GM21717 (cell line): ENCODE results near the gene RPS6KB1.
"Not testable (repeated sequence)": the region's sequence is repeated elsewhere in the genome, so short reads cannot be mapped to it uniquely, and the experiment has no call there.

Experiments used
- ATAC-seq: cut with Tn5 transposase; IDR thresholded peaks from one replicate; pipeline ENCODE4 v1.9.1; 2021; ENCODE audit warnings: mild to moderate bottlenecking, moderate library complexity; ENCODE audit not compliant: unreplicated experiment

The RPS6KB1 gene

DNA sequence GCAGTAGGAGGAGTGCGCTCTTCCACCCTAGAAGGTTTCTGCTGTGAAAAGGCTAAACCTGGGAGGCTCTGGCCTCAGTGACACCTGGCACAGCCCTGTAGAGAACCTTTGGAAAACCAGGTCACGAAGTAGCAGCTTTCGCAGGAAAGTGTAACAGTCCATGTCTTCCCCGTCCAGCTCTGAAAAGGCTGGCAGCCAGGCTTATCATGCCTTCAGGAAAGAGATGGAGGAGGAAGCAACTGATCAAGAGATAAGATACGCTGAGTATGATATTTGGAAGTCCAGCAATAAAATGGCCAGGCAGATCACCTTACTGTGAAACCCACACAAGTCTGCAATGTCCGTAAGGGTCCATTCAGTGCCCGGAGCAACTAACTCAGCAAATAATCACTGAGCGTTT is 22.4 kb upstream of the RPS6KB1 start:
- no peak for ATAC-seq

DNA sequence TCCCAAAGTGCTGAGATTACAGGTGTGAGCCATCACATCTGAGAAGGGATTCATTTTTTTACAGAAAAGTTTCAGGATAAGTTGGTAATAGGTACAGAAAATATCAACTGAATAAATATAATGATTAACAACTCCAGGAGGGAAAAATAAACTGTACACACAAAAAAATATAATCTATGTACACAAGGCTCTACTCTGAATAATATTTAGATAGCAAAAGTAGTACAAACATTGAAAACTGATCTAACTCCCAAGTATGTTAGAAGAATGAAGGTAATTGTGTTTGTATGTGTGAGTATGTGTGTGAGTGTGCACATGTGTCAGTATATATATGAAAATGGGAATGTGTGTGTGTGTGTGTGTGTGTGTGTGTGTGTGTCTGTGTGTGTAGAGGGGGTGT is 20.6 kb upstream of the RPS6KB1 start:
- ATAC-seq = no peak

- ATAC-seq = not testable (repeated sequence)
Measured at GRCh38 chr17:59873414-59873813, 19.5 kb upstream of the RPS6KB1 start.

DNA sequence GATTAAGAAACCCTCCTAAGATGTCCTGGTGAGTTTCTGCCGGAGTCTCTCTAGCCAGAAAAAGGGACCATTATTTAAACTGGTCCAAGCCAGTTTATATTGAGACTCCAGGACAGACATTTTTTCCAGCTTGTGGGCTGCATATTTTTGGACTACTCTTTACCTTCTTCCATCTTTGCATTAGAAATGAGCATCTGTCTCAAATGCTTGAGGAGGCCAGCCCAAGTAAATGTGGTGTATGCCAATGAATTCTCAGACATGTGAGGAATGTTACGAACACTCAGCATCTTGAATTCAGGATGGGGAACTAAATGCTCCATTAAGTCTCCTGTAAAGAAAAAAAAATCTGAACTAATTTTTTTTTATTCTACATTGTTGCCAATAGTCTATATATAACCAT is 18.5 kb upstream of the RPS6KB1 start:
- no peak for ATAC-seq

DNA sequence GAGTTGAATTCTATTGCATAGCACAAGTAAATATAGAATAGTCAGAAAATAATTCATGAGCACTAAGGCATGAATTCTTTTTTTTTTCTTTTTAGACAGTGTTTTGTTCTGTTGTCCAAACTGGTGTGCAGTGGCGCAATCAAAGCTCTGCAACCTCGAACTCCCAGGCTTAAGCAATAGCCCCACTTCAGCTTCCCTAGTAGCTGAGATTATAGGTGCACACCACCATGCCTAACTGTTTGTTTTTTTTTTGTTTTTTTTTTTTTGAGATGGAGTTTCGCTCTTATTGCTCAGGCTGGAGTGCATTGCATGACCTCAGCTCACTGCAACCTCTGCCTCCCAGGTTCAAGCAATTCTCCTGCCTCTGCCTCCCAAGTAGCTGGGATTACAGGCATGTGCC is 16.8 kb upstream of the RPS6KB1 start:
- ATAC-seq = no peak

- no peak for ATAC-seq
Measured at GRCh38 chr17:59877965-59878364, 15.0 kb upstream of the RPS6KB1 start.

DNA sequence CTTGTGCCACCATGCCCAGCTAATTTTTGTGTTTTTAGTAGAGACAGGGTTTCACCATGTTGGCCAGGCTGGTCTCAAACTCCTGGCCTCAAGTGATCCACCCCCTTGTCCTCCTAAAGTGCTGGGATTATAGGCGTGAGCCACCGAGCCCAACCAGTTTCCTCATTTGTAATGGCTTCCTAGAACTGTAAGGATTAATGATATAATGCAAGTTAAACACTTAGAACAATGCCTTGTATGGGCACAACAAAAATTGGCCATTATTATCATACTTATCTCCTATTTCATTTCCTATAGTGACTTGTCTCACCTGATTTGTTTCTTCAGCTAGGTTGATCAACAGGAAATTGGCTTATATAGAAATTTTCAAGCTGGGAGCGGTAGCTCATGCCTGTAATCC is 14.3 kb upstream of the RPS6KB1 start:
- ATAC-seq = no peak

- ATAC-seq = no peak
Measured at GRCh38 chr17:59884861-59885260, 8.1 kb upstream of the RPS6KB1 start.

- ATAC-seq = no peak
Measured at GRCh38 chr17:59888145-59888750, 4.7 kb upstream of the RPS6KB1 start.

DNA sequence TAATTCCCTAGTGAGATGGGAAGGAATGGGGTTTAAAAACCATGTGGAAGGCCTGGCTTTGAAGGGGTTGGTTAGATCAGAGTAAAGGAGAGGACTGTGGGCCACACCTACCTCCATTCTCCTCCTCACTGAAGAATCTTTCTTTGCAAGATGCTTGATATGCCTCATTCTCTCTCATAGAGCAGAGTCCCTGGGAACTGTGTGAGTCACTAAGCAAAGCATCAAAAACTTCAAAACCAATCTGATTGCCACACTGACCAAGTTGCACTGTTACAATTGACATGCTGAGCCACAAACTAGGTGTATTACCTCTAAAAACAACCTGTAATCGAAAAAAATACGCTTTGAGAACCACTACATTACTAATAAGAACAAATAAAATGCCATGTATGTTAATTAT is 2.2 kb upstream of the RPS6KB1 start:
- ATAC-seq = no peak

DNA sequence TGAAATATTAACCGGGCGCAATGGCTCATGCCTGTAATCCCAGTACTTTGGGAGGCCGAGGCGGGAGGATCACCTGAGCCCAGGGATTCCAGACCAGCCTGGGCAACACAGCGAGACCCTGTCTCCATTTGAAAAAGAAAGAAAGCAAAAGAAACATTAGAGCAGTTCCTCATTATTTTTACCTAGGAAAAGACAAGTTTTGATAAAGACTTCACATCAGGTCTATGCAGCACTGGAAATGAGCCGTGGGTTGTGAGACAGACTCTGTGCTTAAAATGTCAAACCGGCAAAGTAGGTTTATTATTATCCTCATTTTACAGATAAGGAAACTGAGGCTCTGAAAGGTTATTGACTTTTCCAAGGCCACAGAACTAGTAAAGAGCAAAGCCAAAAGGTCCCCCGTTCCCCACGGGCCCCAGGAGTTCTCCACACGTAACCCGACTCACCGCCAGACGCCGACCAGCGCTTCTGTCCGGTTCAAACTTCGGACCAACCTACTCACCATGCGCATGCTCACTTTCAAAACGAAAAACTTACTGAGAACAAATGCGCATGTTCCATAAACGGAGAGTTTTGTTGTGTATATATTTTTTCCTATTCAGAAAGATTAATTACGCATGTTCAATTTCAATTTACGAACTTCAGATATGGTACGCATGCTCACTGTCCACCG is 534 bp upstream of the RPS6KB1 start:
- peak; percentile 48 for ATAC-seq

DNA sequence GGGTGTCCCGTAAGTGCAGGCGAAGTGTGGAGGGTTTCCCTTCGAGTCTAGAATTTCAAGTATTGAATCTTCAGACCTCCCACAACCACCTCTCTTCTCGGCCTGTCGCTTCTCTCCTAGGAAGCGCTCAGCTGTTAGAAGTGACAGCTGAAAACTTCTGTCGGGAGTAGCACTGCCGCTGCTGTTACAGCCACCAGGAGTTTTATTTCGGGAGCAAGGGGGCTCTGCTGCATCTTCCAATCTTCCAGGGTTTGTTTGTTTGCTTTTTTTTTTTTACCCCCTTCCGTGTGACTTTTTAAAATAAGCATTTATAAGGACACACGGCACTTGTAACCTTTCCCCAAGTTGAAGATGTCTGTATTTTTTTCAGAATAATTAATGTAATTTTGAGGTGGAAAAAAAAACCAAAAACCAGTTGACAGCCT is 767 bp downstream of the RPS6KB1 start:
- ATAC-seq = no peak

DNA sequence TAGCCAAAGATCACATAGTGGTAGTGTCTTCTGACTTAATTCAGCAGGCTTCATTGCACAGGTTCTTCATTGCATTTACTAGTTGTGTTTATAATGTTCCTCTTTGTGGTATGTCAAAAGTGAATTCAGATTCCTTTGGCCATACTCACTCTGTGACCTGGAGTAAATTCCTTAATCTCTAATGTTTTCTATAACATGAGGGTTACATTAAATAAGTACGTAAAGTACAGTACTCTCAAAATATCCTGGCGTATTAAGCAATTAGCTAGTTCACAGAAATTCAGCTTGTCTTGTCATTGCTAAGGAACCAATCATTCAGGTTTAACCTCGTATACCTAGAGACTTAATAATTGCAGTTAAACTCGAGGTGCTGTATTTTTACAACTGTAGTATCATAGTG is 4.2 kb downstream of the RPS6KB1 start:
- no peak for ATAC-seq

- ATAC-seq = no peak
Measured at GRCh38 chr17:59899099-59899498, 6.2 kb downstream of the RPS6KB1 start.

- no peak for ATAC-seq
Measured at GRCh38 chr17:59901604-59902003, 8.7 kb downstream of the RPS6KB1 start.

GRCh38 chr17:59903455-59903854 is 10.5 kb downstream of the RPS6KB1 start:
- no peak for ATAC-seq

DNA sequence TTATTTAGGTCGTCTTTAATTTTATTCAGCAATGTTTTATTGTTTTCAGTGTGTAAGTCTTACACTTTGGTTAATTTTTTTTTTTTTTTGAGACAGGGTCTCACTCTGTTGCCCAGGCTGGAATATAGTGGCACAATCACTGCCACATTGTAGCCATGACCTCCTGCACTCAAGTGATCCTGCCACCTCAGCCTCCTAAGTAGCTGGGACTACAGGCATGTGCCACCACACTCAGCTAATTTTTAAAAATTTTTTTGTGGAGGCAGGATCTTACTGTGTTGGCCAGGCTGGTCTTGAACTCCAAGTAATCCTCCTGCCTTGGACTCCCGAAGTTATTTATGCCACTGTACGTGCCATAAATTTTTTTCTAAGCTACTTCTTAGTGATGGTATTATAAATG is 14.5 kb downstream of the RPS6KB1 start:
- no peak for ATAC-seq

DNA sequence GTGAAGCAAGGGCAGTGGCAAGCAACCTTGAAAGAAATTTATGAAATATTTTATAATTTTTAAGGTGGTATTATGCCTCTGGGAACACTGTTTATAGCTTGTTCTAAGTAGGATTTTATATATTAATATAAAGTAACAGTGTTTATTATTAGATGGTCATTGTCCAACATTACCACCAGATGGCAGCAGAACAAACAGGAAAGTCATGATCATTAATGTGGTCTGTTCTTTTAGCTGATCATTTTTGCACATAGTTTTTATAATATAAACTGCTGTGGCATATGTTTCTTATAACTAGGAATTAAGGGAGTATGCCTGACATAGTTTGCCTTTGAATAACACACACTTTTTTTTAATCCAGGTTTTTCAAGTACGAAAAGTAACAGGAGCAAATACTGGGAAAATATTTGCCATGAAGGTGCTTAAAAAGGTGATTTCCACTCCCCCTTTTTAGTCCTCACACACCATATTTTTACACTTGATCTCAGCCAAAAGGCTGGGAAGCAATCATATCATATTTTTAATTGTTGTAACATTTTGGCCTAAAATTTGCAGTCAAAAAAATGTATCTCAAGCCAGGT is 21.4 kb downstream of the RPS6KB1 start:
- ATAC-seq = no peak

DNA sequence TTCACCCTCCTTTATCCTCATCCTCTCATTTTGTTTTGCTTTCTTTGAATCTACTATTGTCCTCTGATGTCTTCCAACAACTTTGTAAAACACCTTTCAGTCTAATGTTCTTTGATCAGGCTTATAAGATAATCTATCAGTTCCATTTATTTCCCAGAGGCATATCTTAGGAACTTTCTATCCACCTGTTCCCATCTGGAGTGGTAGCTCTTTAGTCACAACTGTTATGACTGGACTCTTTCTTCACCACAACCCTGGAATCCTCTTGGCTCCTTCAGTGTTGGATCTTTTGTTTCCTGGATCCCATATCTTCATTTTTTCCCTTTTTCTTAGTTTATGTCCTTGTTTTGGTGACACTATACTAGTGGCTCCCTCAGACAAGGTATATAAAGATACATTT is 23.5 kb downstream of the RPS6KB1 start:
- ATAC-seq = no peak

DNA sequence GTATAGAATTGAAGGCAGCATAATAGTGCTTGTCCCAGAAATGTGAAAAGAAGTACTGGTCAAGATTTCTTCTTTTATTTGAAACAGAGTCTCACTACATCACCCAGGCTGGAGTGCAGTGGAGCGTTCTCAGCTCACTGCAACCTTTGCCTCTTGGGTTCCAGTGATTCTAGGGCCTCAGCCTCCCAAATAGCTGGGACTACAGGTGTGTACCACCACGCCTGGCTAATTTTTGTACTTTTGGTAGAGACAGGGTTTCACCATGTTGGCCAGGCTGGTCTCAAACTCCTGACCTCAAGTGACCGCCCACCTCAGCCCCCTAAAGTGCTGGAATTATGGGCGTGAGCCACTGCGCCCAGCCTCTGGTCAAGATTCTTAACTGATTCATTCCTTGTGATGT is 27.7 kb downstream of the RPS6KB1 start:
- not testable (repeated sequence) for ATAC-seq

GRCh38 chr17:59930121-59930520 is 37.2 kb downstream of the RPS6KB1 start:
- ATAC-seq = not testable (repeated sequence)

- not testable (repeated sequence) for ATAC-seq
Measured at GRCh38 chr17:59930768-59931167, 37.8 kb downstream of the RPS6KB1 start.
